ENCODE data around the gene MCF2L2.
"Not testable (repeated sequence)": the region's sequence is repeated elsewhere in the genome, so short reads cannot be mapped to it uniquely, and the experiment has no call there.

The MCF2L2 gene

DNA sequence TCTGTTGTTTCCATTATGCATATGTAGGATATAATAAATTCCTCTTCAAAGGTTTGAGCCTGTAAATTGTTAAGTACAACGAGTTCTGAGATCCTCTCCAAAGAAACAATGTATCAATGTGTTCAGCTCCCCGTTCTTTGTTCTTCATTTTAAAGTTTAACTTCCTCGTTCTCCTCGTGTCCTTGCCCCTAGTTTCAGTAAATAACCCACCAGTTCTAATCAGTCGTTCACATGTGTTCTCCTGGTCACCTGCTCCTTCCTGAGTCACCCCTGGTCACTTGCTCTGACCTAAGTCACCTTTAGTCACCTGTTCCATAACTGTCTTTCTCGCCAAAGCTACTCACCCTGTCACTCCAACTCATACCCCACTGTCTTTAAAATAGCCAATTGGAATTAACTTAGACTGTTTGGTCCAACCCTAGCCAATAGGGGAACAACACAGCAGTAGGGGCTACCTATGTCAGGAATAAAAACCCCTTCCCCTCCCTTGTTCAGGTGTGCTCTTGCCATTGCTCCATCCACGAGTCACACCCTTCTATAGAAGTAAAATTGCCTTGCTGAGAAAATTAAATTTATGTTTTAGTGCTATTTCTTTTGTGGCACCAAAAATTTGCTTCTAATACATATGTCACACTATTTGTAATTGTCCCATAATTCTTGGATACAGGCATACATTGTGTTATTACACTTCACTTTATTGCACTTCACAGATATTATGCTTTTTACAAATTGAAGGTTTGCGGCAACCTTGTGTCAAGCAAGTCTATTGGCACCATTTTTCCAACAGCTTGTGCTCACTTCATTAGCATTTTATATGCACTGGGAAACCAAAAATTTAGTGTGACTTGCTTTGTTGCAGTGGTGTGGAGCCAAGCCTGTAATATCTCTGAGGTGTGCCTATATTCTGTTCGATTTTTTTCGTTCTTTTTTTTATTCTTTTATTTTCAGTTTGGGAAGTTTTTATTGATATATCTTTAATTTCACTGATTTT, 15.3 kb upstream of the MCF2L2 start:
- in situ Hi-C loops (cut with MboI; ENCODE audit: low sequenced_read_pairs) = no loop called here

DNA sequence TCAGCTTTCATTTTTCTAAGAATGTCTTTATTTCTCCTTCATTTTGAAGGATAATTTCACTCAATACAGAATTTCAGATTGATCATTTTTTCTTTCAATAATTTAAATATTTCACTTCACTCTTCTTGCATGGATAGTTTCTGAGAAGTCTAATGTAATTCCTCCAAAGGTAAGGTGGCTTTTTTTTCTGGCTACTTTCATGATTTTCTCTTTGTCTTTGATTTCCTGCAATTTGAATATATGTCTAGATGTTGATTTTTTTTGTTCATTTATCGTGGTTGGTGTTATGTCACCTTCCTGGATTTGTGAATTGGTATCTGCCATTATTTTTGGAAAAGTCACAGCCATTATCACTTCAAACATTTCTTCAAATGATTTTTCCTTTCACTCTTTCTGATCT, 14.6 kb upstream of the MCF2L2 start:
- in situ Hi-C loops (cut with MboI; ENCODE audit: low sequenced_read_pairs) = no loop called here

DNA sequence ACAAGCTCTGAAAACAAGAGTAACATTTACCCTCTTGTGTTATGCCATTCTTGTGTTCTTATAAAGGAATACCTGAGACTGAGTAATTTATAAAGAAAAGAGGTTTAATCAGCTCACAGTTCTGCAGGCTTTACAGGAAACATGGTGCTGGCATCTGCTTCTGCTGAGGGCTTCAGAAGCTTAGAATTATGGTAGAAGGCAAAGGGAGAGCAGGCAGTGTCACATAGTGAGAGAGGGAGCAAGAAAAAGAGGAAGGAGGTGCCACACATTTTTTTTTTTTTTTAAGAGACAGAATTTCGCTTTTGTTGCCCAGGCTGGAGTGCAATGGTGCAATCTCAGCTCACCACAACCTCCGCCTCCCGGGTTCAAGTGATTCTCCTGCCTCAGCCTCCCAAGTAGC, 12.1 kb upstream of the MCF2L2 start:
- in situ Hi-C loops (cut with MboI; ENCODE audit: low sequenced_read_pairs) = not testable (repeated sequence)

DNA sequence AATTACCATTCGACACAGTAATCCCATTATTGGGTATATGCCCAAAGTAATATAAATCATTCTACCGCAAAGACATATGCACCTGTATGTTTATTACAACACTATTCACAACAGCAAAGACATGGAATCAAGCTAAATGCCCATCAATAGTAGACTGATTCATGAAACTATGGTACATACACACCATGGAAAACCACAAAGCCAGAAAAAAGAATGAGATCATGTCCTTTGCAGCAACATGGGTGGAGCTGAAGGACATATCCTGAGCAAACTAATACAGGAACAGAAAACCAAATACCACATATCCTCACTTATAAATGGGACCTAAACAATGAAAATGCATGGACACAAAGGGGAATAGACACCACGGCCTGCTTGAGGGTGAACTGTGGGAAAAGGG, 11.1 kb upstream of the MCF2L2 start:
- in situ Hi-C loops (cut with MboI; ENCODE audit: low sequenced_read_pairs) = no loop called here

DNA sequence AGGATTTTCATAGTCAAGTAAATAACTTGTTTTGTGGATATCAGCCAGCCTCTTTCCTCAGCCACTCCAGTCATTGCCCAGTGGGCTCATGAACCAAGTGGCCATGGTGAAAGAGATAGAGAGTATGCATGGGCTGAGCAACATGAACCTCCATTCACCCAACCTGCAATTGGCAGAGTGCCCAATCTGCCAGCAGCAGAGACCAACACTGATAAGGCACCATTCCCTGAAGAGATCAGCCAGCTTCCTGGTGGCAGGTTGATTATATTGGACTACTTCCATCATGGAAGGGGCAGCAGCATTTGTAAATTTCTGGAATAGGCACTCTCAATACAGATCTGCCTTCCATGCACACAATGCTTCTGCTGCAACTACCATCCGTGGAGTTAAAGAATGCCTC, 10.3 kb upstream of the MCF2L2 start:
- in situ Hi-C loops (cut with MboI; ENCODE audit: low sequenced_read_pairs) = no loop called here

DNA sequence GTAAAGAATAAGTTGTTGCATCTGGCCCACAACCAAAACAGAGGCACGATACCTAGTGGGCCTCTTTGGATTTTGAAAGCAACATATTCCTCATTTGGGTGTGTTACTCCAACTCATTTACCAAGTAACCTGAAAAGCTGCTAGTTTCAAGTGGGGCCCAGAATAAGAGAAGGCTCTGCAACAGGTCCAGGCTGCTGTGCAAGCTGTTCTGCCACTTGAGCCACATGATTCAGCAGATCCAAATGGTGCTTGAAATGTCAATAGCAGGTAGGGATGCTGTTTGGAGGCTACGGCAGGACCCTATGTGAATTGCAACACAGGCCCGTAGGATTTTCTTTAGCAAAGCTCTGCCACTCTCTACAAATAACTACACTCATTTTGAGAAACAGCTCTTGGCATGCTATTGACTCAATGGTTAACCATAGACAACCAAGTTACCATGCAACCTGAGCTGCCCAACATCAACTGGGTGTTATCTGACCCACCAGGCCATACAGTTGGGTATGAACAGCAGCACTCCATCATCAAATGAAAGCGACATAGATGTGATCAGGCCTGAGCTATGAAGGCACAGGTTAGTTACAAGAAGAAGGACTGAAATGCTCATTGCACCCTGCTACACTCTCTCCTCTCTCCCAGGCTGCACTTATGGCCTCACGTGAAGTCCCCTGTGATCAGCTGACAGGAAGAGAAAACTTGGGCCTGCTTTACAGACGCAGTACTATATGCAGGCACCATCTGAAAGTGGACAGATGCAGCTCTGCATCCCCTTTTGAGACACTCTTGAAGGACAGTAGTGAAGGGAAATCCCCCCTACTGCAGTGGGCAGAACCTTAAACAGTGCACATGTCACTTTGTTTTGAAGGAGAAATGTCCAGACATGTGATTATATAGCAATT, 9.5 kb upstream of the MCF2L2 start:
- in situ Hi-C loops (cut with MboI; ENCODE audit: low sequenced_read_pairs) = no loop called here

DNA sequence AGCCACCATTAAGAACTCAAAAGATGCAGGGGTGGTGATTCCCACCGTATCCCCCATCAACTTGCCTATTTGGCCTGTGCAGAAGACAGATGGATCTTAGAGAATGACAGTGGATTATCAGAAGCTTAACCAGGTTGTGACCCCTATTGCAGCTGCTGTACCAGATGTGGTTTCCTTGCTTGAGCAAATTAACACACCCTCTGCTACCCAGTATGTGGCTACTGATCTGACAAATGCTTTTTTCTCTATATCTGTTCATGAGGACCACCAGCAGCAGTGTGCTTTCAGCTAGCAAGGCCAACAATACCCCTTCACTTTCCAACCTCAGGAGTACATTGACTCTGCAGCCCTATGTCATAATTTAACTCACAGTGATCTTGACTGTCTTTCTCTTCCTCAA, 8.6 kb upstream of the MCF2L2 start:
- in situ Hi-C loops (cut with MboI; ENCODE audit: low sequenced_read_pairs) = no loop called here

DNA sequence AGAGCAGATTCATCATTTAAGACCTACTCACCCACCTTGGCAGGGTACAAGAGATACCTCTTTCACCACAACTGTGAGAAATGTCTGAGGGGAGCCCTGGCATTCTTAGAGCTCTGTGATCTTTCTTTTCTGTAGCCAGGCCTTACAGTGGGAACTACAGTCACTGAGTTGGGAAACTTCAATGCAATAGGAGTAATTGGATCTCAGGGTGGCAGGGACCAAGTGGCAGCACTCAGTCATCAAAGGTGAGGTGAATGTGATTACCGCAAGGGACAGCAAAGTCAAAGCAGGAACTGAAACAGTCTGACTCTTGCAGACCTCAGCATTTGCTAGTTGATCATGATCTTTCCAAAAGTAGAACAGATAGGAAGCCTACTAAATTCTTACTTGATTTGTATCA, 7.2 kb upstream of the MCF2L2 start:
- in situ Hi-C loops (cut with MboI; ENCODE audit: low sequenced_read_pairs) = no loop called here

DNA sequence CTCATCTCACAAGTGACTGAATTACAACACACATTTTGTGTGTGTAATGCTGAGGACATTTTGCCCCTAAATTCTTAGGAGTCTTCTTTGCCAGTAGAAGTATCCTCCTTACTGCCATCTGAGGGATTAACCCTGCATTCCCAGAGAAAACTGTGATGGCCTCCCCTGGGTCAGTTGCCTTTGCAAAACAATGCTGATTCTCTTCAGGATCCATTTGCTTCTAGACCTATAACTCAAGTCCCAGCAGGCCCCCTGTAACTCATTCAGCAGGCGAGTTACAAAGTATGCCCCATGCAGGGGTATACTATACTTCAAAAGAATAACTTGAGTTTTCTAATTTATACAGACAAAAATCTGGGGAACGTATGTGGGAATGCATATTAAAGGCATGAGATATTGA, 6.6 kb upstream of the MCF2L2 start:
- in situ Hi-C loops (cut with MboI; ENCODE audit: low sequenced_read_pairs) = no loop called here

DNA sequence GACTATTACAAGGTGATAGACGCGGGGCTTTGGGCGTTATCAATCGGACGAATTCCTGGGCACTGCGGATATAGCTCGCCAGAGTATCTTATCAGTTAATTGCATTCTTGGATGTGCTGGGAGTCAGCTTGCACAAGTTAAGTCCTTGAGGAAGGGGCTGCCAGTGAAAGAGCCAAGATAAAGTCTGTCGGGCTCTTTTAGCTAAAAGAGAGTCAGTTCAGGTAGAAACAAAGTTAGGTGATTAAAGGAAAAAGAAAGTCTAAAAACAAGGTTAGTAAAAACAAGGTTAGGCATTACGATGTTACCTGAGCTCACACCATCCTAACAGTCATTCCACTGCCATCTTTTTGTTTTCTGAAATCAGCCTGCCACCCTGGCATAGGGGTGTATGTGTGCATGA, 6.1 kb upstream of the MCF2L2 start:
- in situ Hi-C loops (cut with MboI; ENCODE audit: low sequenced_read_pairs) = no loop called here

DNA sequence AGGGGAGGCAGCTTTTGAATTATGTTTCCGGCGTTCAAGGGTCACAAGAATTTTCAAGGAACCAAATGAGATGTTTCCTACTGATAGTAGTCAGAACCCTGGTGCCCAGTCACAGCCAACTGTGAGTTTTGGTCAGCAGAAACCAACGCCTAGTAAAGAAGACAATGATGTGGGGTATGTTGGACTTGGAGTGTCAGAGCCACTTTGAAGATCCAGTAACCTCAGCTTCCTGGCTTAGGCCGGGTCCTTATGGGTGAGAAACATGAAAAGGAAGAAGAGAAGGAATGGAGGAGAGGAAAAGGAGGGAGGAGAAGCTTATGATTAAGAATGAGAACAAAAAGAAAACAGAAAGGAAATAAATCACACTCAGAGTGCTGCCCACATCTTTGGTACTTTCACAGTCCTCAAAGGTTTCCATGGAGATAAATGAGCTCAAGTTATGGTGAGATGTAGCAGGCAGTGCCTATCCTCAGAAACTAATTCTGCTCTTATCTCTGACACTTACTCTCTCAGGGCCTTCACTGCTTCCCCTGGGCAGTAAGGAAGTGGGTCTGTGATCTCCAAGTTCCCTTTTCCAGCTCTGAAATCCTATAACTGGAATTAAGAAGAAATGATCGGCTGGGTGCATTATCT, 2.0 kb upstream of the MCF2L2 start:
- in situ Hi-C loops (cut with MboI; ENCODE audit: low sequenced_read_pairs) = no loop called here

DNA sequence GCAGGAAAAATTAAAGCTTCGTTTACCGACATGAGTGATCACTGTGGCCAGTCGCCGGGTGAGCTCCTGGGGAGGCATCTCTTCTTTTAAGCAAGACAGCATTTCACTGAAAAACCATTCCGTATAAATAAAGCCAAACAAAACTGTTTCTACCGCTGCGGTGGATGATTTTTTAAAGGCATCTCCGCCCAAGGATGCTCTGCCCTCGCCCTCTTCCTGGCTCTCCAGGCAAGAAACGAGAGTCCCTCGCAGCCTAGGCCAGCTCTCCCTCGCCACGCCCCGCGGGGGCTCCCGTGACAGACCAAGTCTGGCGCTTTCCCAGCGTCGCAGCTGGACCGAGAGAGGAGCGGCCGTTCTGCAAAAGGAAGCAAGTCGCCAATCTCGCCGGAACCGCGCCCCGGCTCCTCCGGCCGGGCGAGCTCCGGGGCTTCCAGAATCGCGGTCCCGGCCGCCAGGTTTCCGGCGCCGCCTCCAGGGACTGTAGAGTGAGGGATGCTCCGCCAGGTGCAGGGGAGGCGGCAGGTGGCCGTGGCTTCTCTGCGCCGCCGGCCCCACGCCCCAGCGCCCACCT, 458 bp downstream of the MCF2L2 start:
- in situ Hi-C loops (cut with MboI; ENCODE audit: low sequenced_read_pairs) = no loop called here

DNA sequence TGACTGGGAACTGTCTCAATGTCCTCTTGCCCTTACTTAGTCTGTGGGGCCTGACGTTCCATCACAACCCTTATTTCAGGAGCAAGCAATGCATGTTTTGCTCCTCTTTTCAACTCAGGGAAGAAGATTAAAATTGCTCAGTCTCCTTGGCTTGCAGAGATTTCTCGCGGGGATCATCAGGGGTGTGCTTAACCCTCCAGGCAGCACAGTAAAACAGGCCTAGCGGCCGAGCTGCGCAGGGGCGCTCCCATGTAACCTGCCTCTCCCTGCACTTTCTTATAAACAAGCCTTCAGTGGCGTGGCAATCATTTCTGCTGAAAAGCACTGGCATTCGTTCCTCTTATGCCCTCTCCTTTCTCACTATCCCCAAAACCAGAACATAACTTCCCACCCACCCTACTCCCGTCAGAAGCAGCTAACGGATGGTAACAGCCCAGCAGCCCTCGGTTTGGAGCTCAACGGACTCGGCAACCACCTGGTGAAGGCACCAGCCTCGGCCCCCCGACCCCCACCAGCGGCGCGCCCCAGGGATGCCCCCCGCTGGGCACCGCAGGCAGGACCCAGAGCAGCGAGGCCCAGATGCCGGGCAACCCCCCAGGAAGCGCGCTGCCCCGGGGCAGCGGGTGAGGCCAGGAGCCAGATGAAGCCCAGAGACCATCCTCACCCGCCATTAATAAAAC, 1.1 kb downstream of the MCF2L2 start:
- in situ Hi-C loops (cut with MboI; ENCODE audit: low sequenced_read_pairs) = no loop called here

DNA sequence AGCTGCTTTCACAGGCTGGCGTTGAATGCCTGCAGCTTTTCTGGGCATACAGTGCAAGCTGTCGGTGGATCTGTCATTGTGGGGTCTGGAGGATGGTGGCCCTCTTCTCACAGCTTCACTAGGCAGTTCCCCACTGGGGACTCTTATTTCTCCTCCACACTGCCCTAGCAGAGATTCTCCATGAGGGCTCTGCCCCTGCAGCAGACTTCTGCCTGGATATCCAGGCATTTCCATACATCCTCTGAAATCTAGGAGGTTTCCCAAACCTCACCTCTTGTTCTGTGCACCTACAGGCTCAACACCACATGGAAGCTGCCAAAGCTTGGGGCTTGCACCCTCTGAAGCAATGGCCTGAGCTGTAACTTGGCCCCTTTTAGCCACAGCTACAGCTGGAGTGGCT, 9.6 kb downstream of the MCF2L2 start:
- in situ Hi-C loops (cut with MboI; ENCODE audit: low sequenced_read_pairs) = not testable (repeated sequence)

DNA sequence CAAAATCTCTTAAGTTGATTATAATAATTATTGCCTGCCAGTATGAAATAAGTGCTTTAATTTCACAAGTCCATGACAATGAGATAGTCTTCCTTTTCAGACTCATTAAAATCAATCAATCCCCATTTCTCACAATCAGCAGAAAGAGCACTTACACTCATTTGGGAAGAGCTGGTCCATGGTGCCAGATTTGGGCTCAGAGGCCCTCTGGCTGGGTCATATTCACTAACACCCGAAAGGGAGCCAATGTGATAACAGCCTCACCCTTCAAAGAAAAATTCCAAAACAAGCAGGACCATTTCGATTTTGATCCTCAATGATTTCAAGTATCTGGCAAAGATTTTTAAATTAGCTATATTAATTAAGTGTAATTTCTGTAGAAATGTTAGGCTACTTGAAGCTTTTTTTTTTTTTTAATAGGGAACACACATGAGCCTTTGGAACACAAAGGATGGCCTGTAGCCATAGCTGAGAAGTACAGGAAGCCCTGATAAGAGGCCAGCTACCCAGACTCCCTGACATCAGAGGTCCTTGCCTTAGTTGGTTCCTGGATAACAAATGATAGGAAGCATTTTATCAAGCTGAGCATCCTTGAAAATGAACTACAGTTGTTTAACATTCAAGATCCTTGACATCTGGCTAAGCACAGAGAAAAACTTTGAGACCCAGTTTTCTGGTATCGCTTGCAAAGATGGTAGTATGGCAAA, 17.1 kb downstream of the MCF2L2 start:
- in situ Hi-C loops (cut with MboI; ENCODE audit: low sequenced_read_pairs) = no loop called here

DNA sequence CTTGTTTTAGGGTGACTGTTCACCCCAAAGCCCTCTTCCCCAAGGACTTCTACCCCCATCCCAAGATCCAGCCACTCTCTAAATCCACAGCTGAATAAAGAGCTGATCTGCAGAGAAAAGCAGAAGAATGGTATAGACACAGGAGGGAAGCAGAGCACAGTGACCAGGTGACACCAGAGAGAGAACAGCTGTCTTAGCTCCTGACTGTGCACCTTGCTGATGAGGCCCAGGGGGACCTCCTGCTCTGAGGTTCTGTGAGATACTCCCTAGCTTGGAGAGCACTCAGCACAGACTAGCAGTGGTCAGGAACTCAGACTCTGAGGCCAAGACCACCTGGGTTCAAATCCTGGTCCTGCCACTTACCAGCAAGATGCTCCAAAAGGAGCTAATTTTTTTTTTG, 17.7 kb downstream of the MCF2L2 start:
- in situ Hi-C loops (cut with MboI; ENCODE audit: low sequenced_read_pairs) = no loop called here

DNA sequence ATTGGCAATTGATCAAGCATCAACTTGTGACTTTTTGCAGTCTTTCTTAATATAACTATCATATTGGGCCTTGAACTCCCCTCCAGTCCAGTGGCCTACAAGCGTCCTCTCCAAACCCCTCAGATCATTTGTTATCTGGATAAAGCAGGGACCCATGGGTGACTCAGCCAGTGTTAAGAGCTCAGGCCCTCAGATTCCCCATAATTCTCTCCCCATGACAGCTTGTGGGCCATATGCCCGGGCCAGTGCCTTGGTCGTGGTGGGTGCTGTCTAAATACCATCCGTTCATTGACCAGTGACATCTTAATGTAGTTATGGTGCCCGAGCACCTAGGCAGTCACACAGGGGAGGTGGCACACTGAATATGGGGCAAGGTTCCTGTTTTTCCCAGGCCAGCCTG, 18.1 kb downstream of the MCF2L2 start:
- in situ Hi-C loops (cut with MboI; ENCODE audit: low sequenced_read_pairs) = no loop called here

DNA sequence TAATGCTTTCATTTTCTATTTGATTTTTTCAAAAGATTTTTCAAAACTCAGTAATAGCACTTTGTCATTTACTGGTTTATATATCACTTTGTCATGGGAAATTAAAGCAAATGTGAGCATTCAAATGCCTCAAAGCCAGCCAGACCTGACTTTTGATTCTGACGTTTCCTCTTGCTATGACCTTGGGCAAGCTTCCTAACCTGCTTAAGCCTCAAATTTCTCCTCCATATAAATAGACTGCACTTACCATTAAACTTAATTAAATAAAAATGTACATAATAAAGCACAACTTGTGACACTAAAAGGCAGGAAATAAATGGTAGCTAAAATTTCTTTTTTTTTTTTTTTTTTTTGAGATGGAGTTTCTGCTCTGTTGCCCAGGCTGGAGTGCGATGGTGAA, 19.2 kb downstream of the MCF2L2 start:
- in situ Hi-C loops (cut with MboI; ENCODE audit: low sequenced_read_pairs) = no loop called here

DNA sequence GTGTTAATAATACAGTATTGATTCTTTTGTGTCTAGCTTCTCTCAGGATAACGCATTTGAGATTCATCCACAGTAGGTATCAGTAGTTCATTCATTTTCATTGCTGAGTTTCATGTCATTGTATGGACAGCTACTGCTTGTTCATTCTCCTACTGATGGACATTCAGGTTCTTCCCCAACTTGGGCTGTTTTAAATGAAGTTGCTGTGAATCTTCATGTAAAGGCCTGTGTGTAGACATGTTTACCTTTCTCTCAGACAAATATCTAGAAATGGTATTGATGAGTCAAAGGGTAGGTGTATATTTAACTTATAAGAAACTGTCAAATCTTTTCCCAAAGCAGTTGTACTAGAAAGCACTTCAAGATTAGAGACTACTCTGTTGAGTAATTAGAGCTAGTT, 26.7 kb downstream of the MCF2L2 start:
- in situ Hi-C loops (cut with MboI; ENCODE audit: low sequenced_read_pairs) = no loop called here

DNA sequence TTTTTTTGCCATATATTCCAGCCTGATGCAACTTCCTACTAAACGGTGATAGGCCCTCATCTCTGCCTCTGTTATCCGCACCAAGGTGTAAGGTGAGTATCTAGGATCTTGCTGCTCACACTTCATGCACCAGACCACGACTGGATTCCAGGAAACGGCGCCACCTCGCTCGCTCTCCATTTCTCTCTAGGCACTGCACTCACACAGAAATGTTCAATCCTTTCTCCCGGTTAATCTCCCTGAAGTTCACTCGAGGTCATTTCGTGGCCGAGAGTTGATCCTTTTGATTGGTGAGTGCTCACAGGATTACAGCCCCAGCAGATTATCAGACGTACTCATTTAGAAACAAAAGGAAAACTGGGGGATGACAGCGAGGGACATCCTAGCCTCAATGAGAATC, 28.1 kb downstream of the MCF2L2 start:
- in situ Hi-C loops (cut with MboI; ENCODE audit: low sequenced_read_pairs) = no loop called here

Data from hTERT RPE-1 (cell line).